Activated CD8-positive, alpha-beta memory T cell treated with anti-CD3 and anti-CD28 coated beads, Interleukin-2, amount 10 ng/mL, durations not matched to agents 7 days and 5 days (primary cell): ENCODE results near the gene CD274. TPM values are rescaled to one million over a fixed set of nuclear protein-coding genes. Genes with fewer than 3 reads are reported as not detected.

Experiments used
- ATAC-seq: fragments of 150-1000 bp; cut with Tn5 transposase; one replicate; pipeline ENCODE4 v1.10.0; 2021; ENCODE audit warnings: moderate library complexity
- CTCF ChIA-PET: fragments of 350-600 bp; sonication (Branson Sonifier 250); formaldehyde crosslinking; loops from one replicate; lab custom pipeline; 2021; ENCODE audit warnings: antibody characterized with exemption; lab: Charles Lee
- DNase-seq: peaks from one replicate; pipeline ENCODE4 v3.0.0-alpha.2; 2020
- H3K27ac Mint-ChIP-seq: one replicate; pipeline ENCODE4 v1.8.0; 2021; ENCODE audit warnings: mild to moderate bottlenecking, mixed read lengths
- H3K27me3 Mint-ChIP-seq: one replicate; pipeline ENCODE4 v1.8.0; 2021; ENCODE audit warnings: mixed read lengths
- H3K36me3 Mint-ChIP-seq: one replicate; pipeline ENCODE4 v1.8.0; 2021; ENCODE audit warnings: mild to moderate bottlenecking, mixed read lengths
- H3K4me1 Mint-ChIP-seq: one replicate; pipeline ENCODE4 v1.8.0; 2021; ENCODE audit warnings: mixed read lengths
- H3K4me3 Mint-ChIP-seq: one replicate; pipeline ENCODE4 v1.8.0; 2021; ENCODE audit warnings: mild to moderate bottlenecking, moderate library complexity, mixed read lengths
- H3K9me3 Mint-ChIP-seq: one replicate; pipeline ENCODE4 v1.8.0; 2022; ENCODE audit warnings: low read depth, mixed read lengths
- total RNA-seq, 2 experiments: library from RNA; stranded (reverse); gene quantifications; one replicate each; pipeline ENCODE4 v1.2.3, GENCODE V29; 2021

The CD274 gene
- total RNA-seq, 2 experiments from 2014 or later: 8.3 to 10.4 TPM

GRCh38 chr9:5515261-5515650 is 64.9 kb downstream of the CD274 start:
- peaks cover 55% of the 10 kb centered on the region for H3K4me1 Mint-ChIP-seq
- DNase-seq (no peak), ATAC-seq (no peak)

GRCh38 chr9:5516453-5517220 is 66.3 kb downstream of the CD274 start:
- no peak for DNase-seq
- Mint-ChIP-seq H3K9me3 (peaks cover 2% of the 10 kb centered on the region), H3K4me1 (peaks cover 44% of the 10 kb centered on the region), H3K4me3 (no peak overlapping the region), H3K27me3 (no peaks in the 10 kb centered on the region), H3K36me3 (peaks cover 27% of the 10 kb centered on the region), H3K27ac (no peak overlapping the region)
- no peak for ATAC-seq
- CTCF ChIA-PET: no interaction called here

More at GRCh38 chr9:5515261-5515650, 64.9 kb downstream of the CD274 start:
- Mint-ChIP-seq H3K4me3 (no peak overlapping the region), H3K27ac (no peak overlapping the region), H3K36me3 (peaks cover 25% of the 10 kb centered on the region), H3K27me3 (no peaks in the 10 kb centered on the region), H3K9me3 (no peaks in the 10 kb centered on the region)
- CTCF ChIA-PET: interaction anchor here (0.7 kb wide), 2 partner anchors 138 to 555 kb away, joined by 3 read pairs; no protein-coding TSS in a partner anchor

GRCh38 chr9:5518171-5518936 is 68.0 kb downstream of the CD274 start:
- Mint-ChIP-seq H3K4me1 (peaks cover 28% of the 10 kb centered on the region), H3K27ac (no peak overlapping the region), H3K9me3 (peaks cover 2% of the 10 kb centered on the region), H3K36me3 (peaks cover 35% of the 10 kb centered on the region), H3K4me3 (no peak overlapping the region), H3K27me3 (no peaks in the 10 kb centered on the region)
- CTCF ChIA-PET: interaction anchor here (1.0 to 1.3 kb wide), 3 partner anchors 8 to 68 kb away, joined by 3 read pairs; partner anchors contain the start of genes CD274 and PDCD1LG2
- peak; percentile 36 for ATAC-seq
- no peak for DNase-seq

- ATAC-seq (peak; percentile 27), DNase-seq (no peak)
- H3K9me3 Mint-ChIP-seq: peaks cover 2% of the 10 kb centered on the region
- H3K4me3 Mint-ChIP-seq: no peak overlapping the region
- no peak overlapping the region for H3K27ac Mint-ChIP-seq
- peaks cover 24% of the 10 kb centered on the region for H3K4me1 Mint-ChIP-seq
- no peaks in the 10 kb centered on the region for H3K27me3 Mint-ChIP-seq
- H3K36me3 Mint-ChIP-seq: peaks cover 34% of the 10 kb centered on the region
- CTCF ChIA-PET: interaction anchor here (1.3 kb wide), 1 partner anchor 9 kb away, joined by 3 read pairs; the partner anchor contains the start of gene PDCD1LG2
Measured at GRCh38 chr9:5518937-5519319, 68.6 kb downstream of the CD274 start.

Other genes with a start within 250 kb of the CD274 start
- not detected for gene INSL4, start 219.1 kb upstream of the CD274 start, total RNA-seq
- gene RLN2, start 145.8 kb upstream of the CD274 start, total RNA-seq: 1 to 10 TPM; 2.1 to 4.0 TPM
- gene RLN1, start 110.7 kb upstream of the CD274 start, total RNA-seq: 1 to 10 TPM; 1.0 to 1.5 TPM
- gene PLGRKT, start 12.6 kb upstream of the CD274 start, total RNA-seq: 10 to 100 TPM; 29.8 to 31.5 TPM
- gene PDCD1LG2, start 60.0 kb downstream of the CD274 start, total RNA-seq: 1 to 10 TPM; 1.5 to 3.2 TPM
- 10 to 100 TPM; 18.4 to 22.6 TPM for gene RIC1, start 178.6 kb downstream of the CD274 start, total RNA-seq